Suppressor macrophage treated with lipopolysaccharide for 4 hours (primary cell): Measurements from ENCODE around the gene IGFLR1.

Experiments used
- DNase-seq: peaks from one replicate; pipeline ENCODE4 v3.0.0-alpha.2; 2020

The IGFLR1 gene

GRCh38 chr19:35742121-35742724, at the start of gene IGFLR1:
TSS of gene IGFLR1 (minus strand) at chr19:35742452. CDS start at chr19:35741180, 1,272 bp downstream.
- peak; percentile 92 for DNase-seq

GRCh38 chr19:35791814-35792279, 49.6 kb upstream of the IGFLR1 start:
- DNase-seq, result no peak

- DNase-seq, result no peak
Observed at GRCh38 chr19:35790981-35791813, 48.9 kb upstream of the IGFLR1 start.

- DNase-seq, result no peak
Observed at GRCh38 chr19:35789978-35790944, 48.0 kb upstream of the IGFLR1 start.

- no peak for DNase-seq
Observed at GRCh38 chr19:35789195-35789977, 47.1 kb upstream of the IGFLR1 start.

- no peak for DNase-seq
Observed at GRCh38 chr19:35788205-35788960, 46.1 kb upstream of the IGFLR1 start.

- DNase-seq, result no peak
Observed at GRCh38 chr19:35787227-35787799, 45.1 kb upstream of the IGFLR1 start.

- DNase-seq, result no peak
Observed at GRCh38 chr19:35786299-35787160, 44.3 kb upstream of the IGFLR1 start.

GRCh38 chr19:35785339-35785627, 43.0 kb upstream of the IGFLR1 start:
- no peak for DNase-seq

GRCh38 chr19:35784503-35785338, 42.5 kb upstream of the IGFLR1 start:
- no peak for DNase-seq

- no peak for DNase-seq
Observed at GRCh38 chr19:35783469-35784434, 41.5 kb upstream of the IGFLR1 start.

- no peak for DNase-seq
Observed at GRCh38 chr19:35782589-35782988, 40.3 kb upstream of the IGFLR1 start.

- DNase-seq, result no peak
Observed at GRCh38 chr19:35781650-35782049, 39.4 kb upstream of the IGFLR1 start.

GRCh38 chr19:35780717-35781116, 38.5 kb upstream of the IGFLR1 start:
- DNase-seq, result no peak

- DNase-seq, result no peak
Observed at GRCh38 chr19:35780058-35780457, 37.8 kb upstream of the IGFLR1 start.

- DNase-seq, result no peak
Observed at GRCh38 chr19:35779033-35779432, 36.8 kb upstream of the IGFLR1 start.

- DNase-seq, result no peak
Observed at GRCh38 chr19:35777961-35778360, 35.7 kb upstream of the IGFLR1 start.
